ENCODE results near the gene KRTAP10-12. TPM values are rescaled to one million over a fixed set of nuclear protein-coding genes. Genes with fewer than 3 reads are reported as not detected.

The KRTAP10-12 gene
- total RNA-seq, 2 donors from 2014 or later = not detected

DNA sequence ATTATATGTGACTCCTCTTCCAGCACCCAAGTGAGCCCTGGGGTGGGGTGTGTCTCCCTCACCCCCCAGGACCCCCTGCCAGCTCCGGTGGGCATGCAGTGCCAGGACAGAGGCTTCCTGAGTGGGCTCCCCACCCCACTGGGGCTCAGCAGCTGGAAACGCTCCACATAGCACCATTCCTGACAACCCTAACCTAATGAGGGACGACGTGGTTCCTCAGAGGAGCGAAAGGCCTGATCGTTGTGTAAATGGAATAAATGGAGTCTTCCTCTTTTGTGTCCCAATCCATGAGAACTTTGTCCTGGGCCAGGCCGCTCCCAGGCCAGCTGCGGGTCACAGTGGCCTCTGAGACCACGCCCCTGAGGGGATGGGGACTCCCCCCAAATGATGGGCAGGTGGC is 16.2 kb downstream of the KRTAP10-12 start:
- WGBS = 69% methylated on average over 9 of the region's 9 CpGs
- no peak overlapping the region for H3K27ac ChIP-seq
- intact Hi-C loops (cut with DNase I) = no loop called here
- TF ChIP-seq POLR2AphosphoS5 (IDR thresholded peaks at IDR 0.05) (no peak), POLR2A (IDR thresholded peaks at IDR 0.05) (no peak), CTCF (IDR thresholded peaks at IDR 0.05) (no peak)
- peaks cover 29% of the 10 kb centered on the region for H3K27me3 ChIP-seq (replicated peaks; ENCODE audit: insufficient read depth)
- no peaks in the 10 kb centered on the region for H3K4me1 ChIP-seq (replicated peaks)
- DNase-seq (ENCODE audit: low spot score) = no peak
- no peaks in the 10 kb centered on the region for H3K36me3 ChIP-seq
- H3K4me3 ChIP-seq = no peak overlapping the region
- no peaks in the 10 kb centered on the region for H3K9me3 ChIP-seq

DNA sequence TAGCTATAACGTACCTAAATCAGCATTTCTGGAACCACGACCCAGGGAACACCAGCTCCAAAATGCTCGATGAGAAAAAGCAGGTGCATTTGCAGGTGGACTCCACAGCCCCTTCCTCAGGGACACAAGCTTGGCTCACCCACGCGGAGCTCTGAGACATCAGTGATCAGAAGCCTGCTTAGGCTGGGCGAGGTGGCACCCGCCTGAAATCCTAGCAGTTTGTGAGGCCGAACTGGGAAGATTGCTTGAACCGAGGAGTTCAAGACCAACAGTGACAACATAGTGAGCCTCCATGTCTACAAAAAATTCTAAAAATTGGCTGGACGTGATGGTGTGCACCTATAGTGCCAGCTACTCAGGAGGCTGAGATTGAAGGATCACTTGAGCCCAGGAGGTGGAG is 16.9 kb downstream of the KRTAP10-12 start:
- Histone ChIP-seq H3K4me1 (replicated peaks) (no peaks in the 10 kb centered on the region), H3K27ac (no peak overlapping the region), H3K27me3 (replicated peaks; ENCODE audit: insufficient read depth) (peaks cover 24% of the 10 kb centered on the region), H3K36me3 (no peaks in the 10 kb centered on the region), H3K9me3 (no peaks in the 10 kb centered on the region), H3K4me3 (no peak overlapping the region)
- TF ChIP-seq POLR2A (IDR thresholded peaks at IDR 0.05) (no peak), POLR2AphosphoS5 (IDR thresholded peaks at IDR 0.05) (no peak), CTCF (IDR thresholded peaks at IDR 0.05) (no peak)
- intact Hi-C loops (cut with DNase I) = no loop called here
- 90% methylated on average over 10 of the region's 10 CpGs for WGBS
- DNase-seq (ENCODE audit: low spot score) = no peak

- intact Hi-C loops (cut with DNase I) = no loop called here
- TF ChIP-seq POLR2AphosphoS5 (IDR thresholded peaks at IDR 0.05) (no peak), POLR2A (IDR thresholded peaks at IDR 0.05) (no peak), CTCF (IDR thresholded peaks at IDR 0.05) (no peak)
- WGBS = 19% methylated on average over 8 of the region's 8 CpGs
- DNase-seq (ENCODE audit: low spot score) = no peak
- Histone ChIP-seq H3K4me3 (no peak overlapping the region), H3K27me3 (replicated peaks; ENCODE audit: insufficient read depth) (peaks cover 20% of the 10 kb centered on the region), H3K4me1 (replicated peaks) (no peaks in the 10 kb centered on the region), H3K36me3 (no peaks in the 10 kb centered on the region), H3K9me3 (no peaks in the 10 kb centered on the region), H3K27ac (no peak overlapping the region)
Measured at GRCh38 chr21:44714905-44715304, 17.9 kb downstream of the KRTAP10-12 start.

DNA sequence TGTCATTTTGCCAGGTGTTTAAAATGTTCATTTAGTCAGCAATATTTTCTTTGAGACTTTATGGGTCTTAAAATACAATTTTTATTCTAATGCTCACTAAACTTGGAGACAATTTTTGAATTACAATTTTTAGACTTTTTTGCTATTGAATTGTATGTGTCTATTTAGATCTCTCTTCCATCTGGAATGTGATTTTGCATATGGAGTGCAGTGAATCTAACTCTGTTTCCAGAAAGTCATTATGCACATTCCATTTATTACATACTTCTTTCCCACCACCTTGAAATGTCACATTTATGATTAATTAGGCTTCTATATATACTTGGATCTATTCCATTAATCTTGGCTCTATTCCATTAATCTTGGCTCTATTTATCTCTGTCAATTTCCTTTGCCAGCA is 20.0 kb downstream of the KRTAP10-12 start:
- peaks cover 17% of the 10 kb centered on the region for H3K27me3 ChIP-seq (replicated peaks; ENCODE audit: insufficient read depth)
- TF ChIP-seq CTCF (IDR thresholded peaks at IDR 0.05) (no peak), POLR2A (IDR thresholded peaks at IDR 0.05) (no peak), POLR2AphosphoS5 (IDR thresholded peaks at IDR 0.05) (no peak)
- intact Hi-C loops (cut with DNase I) = no loop called here
- H3K4me3 ChIP-seq = no peak overlapping the region
- DNase-seq (ENCODE audit: low spot score) = no peak
- no peaks in the 10 kb centered on the region for H3K9me3 ChIP-seq
- no peak overlapping the region for H3K27ac ChIP-seq
- H3K36me3 ChIP-seq = no peaks in the 10 kb centered on the region
- no peaks in the 10 kb centered on the region for H3K4me1 ChIP-seq (replicated peaks)

- H3K4me1 ChIP-seq (replicated peaks) = no peaks in the 10 kb centered on the region
- H3K27me3 ChIP-seq (replicated peaks; ENCODE audit: insufficient read depth) = peaks cover 8% of the 10 kb centered on the region
- no peak overlapping the region for H3K4me3 ChIP-seq
- no peaks in the 10 kb centered on the region for H3K9me3 ChIP-seq
- no peak for DNase-seq (ENCODE audit: low spot score)
- no peaks in the 10 kb centered on the region for H3K36me3 ChIP-seq
- intact Hi-C loops (cut with DNase I) = no loop called here
- whole genome bisulfite sequencing = 48% methylated on average over 2 of the region's 2 CpGs
- no peak for TF ChIP-seq POLR2AphosphoS5 (IDR thresholded peaks at IDR 0.05)
- TF ChIP-seq CTCF (IDR thresholded peaks at IDR 0.05) = no peak
- TF ChIP-seq POLR2A (IDR thresholded peaks at IDR 0.05) = no peak
- H3K27ac ChIP-seq = no peak overlapping the region
Measured at GRCh38 chr21:44718093-44718492, 21.1 kb downstream of the KRTAP10-12 start.

All from prostate gland (tissue), 2 donors.